HEK293 (cell line): ENCODE results near the gene PSAT1.

Source experiments
- HOXA7 ChIP-seq: sonication (generic); formaldehyde crosslinking; IDR thresholded peaks from 2 replicates; pipeline ENCODE4 v1.8.1; 2022; ENCODE audit warnings: missing genetic modification reagents, borderline replicate concordance
- SETDB1 ChIP-seq: IDR thresholded peaks from one replicate; pipeline ENCODE4 v1.6.1; 2017; ENCODE audit warnings: mild to moderate bottlenecking, low read length, moderate library complexity, mixed read lengths; ENCODE audit not compliant: insufficient read length
- TCF7L2 ChIP-seq: IDR thresholded peaks from 2 replicates; pipeline ENCODE4 v1.6.1; 2011; ENCODE audit warnings: low read depth, mild to moderate bottlenecking, inconsistent platforms, low read length, moderate library complexity, borderline replicate concordance
- ZBTB8A ChIP-seq: fragments of 450-650 bp; formaldehyde crosslinking; IDR thresholded peaks from 2 replicates; pipeline ENCODE4 v1.5.1; 2016; ENCODE audit warnings: missing biosample characterization, missing genetic modification characterization
- ZNF223 ChIP-seq: fragments of 450-650 bp; formaldehyde crosslinking; IDR thresholded peaks from 2 replicates; pipeline ENCODE4 v1.5.1; 2016; ENCODE audit warnings: missing biosample characterization, missing genetic modification characterization
- ZNF24 ChIP-seq: fragments of 450-650 bp; formaldehyde crosslinking; IDR thresholded peaks from 2 replicates; pipeline ENCODE4 v1.5.1; 2016; ENCODE audit warnings: missing biosample characterization, missing genetic modification characterization
- ZNF48 ChIP-seq: fragments of 450-650 bp; formaldehyde crosslinking; IDR thresholded peaks from 2 replicates; pipeline ENCODE4 v1.5.1; 2016; ENCODE audit warnings: missing biosample characterization, missing genetic modification characterization
- ZNF837 ChIP-seq: fragments of 450-650 bp; formaldehyde crosslinking; IDR thresholded peaks from 2 replicates; pipeline ENCODE4 v1.5.1; 2016; ENCODE audit warnings: missing biosample characterization, missing genetic modification characterization
- TF ChIP-seq, protein P1 (sequence below): fragments of 450-650 bp; formaldehyde crosslinking; IDR thresholded peaks from 2 replicates; pipeline ENCODE4 v1.5.1; 2016; ENCODE audit warnings: missing biosample characterization, missing genetic modification characterization
- TF ChIP-seq, protein P2 (sequence below): fragments of 450-650 bp; formaldehyde crosslinking; optimal IDR thresholded peaks from 2 replicates; pipeline ENCODE3; 2016; ENCODE audit warnings: missing biosample characterization, mild to moderate bottlenecking, missing genetic modification characterization
- TF ChIP-seq, protein P3 (sequence below): fragments of 450-650 bp; formaldehyde crosslinking; IDR thresholded peaks from 2 replicates; pipeline ENCODE4 v1.5.1; 2016; ENCODE audit warnings: missing biosample characterization, missing genetic modification characterization

DNA sequence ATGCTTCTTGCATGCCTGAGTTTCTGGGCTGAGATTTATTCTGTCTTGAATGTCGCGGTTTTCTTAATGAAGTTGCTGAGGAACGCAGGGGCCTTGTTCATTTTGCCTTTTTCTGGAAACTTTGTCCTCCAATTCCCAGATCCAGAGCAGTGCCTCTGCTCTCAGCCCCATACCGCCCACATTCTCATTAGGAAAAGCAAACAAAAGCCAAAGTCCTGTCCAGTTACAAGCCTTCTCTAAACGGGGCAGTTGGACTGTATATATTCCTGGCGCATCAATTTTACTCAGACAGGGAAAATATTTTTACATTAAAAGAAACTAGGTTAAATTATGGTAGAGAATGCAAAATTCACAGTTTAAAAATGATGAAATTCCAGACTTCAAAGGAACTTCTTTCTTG, 1.2 kb upstream of the PSAT1 start:
- TF ChIP-seq ZNF24 (tag by site-specific recombination) (no peak), TCF7L2 (no peak), ZBTB8A (tag by site-specific recombination) (no peak), SETDB1 (no peak), ZNF48 (no peak), ZNF837 (tag by site-specific recombination) (no peak), HOXA7 (CRISPR knock-in tag) (no peak), ZNF223 (tag by site-specific recombination) (no peak)
- TF ChIP-seq, protein P1, sequence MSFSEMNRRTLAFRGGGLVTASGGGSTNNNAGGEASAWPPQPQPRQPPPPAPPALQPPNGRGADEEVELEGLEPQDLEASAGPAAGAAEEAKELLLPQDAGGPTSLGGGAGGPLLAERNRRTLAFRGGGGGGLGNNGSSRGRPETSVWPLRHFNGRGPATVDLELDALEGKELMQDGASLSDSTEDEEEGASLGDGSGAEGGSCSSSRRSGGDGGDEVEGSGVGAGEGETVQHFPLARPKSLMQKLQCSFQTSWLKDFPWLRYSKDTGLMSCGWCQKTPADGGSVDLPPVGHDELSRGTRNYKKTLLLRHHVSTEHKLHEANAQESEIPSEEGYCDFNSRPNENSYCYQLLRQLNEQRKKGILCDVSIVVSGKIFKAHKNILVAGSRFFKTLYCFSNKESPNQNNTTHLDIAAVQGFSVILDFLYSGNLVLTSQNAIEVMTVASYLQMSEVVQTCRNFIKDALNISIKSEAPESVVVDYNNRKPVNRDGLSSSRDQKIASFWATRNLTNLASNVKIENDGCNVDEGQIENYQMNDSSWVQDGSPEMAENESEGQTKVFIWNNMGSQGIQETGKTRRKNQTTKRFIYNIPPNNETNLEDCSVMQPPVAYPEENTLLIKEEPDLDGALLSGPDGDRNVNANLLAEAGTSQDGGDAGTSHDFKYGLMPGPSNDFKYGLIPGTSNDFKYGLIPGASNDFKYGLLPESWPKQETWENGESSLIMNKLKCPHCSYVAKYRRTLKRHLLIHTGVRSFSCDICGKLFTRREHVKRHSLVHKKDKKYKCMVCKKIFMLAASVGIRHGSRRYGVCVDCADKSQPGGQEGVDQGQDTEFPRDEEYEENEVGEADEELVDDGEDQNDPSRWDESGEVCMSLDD (tag by site-specific recombination) = no peak
- TF ChIP-seq, protein P2, sequence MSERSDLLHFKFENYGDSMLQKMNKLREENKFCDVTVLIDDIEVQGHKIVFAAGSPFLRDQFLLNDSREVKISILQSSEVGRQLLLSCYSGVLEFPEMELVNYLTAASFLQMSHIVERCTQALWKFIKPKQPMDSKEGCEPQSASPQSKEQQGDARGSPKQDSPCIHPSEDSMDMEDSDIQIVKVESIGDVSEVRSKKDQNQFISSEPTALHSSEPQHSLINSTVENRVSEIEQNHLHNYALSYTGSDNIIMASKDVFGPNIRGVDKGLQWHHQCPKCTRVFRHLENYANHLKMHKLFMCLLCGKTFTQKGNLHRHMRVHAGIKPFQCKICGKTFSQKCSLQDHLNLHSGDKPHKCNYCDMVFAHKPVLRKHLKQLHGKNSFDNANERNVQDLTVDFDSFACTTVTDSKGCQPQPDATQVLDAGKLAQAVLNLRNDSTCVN = no peak
- TF ChIP-seq, protein P3, sequence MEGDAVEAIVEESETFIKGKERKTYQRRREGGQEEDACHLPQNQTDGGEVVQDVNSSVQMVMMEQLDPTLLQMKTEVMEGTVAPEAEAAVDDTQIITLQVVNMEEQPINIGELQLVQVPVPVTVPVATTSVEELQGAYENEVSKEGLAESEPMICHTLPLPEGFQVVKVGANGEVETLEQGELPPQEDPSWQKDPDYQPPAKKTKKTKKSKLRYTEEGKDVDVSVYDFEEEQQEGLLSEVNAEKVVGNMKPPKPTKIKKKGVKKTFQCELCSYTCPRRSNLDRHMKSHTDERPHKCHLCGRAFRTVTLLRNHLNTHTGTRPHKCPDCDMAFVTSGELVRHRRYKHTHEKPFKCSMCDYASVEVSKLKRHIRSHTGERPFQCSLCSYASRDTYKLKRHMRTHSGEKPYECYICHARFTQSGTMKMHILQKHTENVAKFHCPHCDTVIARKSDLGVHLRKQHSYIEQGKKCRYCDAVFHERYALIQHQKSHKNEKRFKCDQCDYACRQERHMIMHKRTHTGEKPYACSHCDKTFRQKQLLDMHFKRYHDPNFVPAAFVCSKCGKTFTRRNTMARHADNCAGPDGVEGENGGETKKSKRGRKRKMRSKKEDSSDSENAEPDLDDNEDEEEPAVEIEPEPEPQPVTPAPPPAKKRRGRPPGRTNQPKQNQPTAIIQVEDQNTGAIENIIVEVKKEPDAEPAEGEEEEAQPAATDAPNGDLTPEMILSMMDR (tag by site-specific recombination) = no peak
